ENCODE measurements around the gene C17orf107. TPM values are rescaled to one million over a fixed set of nuclear protein-coding genes. Genes with fewer than 3 reads are reported as not detected.
"Not testable (repeated sequence)": the region's sequence is repeated elsewhere in the genome, so short reads cannot be mapped to it uniquely, and the experiment has no call there.

C17orf107 gene
- total and polyA plus RNA-seq, 4 experiments from 2014 or later, result 0.50 to 5.0 (median 2.5) TPM

- Histone ChIP-seq H3K4me1 (ENCODE audit: insufficient read depth, low read length) (peaks cover 17% of the 10 kb centered on the region), H3K4me3 (ENCODE audit: low read length in 2 of 2) (no peak overlapping the region), H3K27ac (ENCODE audit: low read depth, low read length) (no peak overlapping the region), H3K27me3 (ENCODE audit: insufficient read depth, low read length) (no peaks in the 10 kb centered on the region), H3K9me3 (ENCODE audit: control insufficient read depth in 1 of 2, low read length in 2 of 2) (no peaks in the 10 kb centered on the region), H3K36me3 (ENCODE audit: insufficient read depth, low read length) (peaks cover 17% of the 10 kb centered on the region)
- intact Hi-C loops (cut with micrococcal nuclease), result no loop called here
- CTCF ChIA-PET (ENCODE audit: partially characterized antibody), result no interaction called here
- Mint-ChIP-seq H3K27me3 (no peaks in the 10 kb centered on the region), H3K4me1 (peaks cover 25 to 61% (median 37%) of the 10 kb centered on the region in 4 donors), H3K4me3 (no peak overlapping the region), H3K36me3 (peaks cover 23 to 26% of the 10 kb centered on the region in 2 donors), H3K27ac (peak overlapping the region in 2 of 7 donors; percentile 42 to 55), H3K9me3 (peaks cover 0 to 7% (median 3%) of the 10 kb centered on the region in 8 donors)
- POLR2A ChIA-PET (ENCODE audit: partially characterized antibody), result no interaction called here
- no peak for DNase-seq
Measured at GRCh38 chr17:4856271-4856936, 42.9 kb upstream of the C17orf107 start.

DNA sequence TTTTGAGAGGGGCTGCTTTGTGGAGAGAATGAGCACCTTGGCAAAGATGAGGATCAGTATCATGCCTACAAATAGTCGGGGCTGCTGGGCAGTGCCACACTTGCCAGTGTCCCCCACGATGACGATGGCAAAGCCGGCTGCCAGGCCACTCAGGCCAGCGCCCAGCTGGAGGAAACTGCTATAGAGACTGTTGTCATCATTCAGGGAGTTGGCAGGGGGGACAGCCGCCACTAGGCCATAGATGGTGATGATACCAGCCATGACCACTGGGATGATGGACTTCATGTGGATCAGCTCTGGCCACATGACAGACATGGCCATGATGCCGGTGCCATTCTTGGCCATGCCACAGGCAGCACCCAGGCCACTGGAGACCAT, 42.4 kb upstream of the C17orf107 start:
- H3K27me3 Mint-ChIP-seq, result no peaks in the 10 kb centered on the region
- H3K27ac Mint-ChIP-seq, result peak overlapping the region in 2 of 7 donors; percentile 42 to 55
- CTCF ChIA-PET (ENCODE audit: partially characterized antibody), result interaction anchor here (1.0 kb wide), 1 partner anchor 125 kb away, joined by 3 read pairs; no protein-coding TSS in a partner anchor
- Histone ChIP-seq H3K4me3 (ENCODE audit: low read length in 2 of 2) (no peak overlapping the region), H3K4me1 (ENCODE audit: insufficient read depth, low read length) (peaks cover 17% of the 10 kb centered on the region), H3K27ac (ENCODE audit: low read depth, low read length) (no peak overlapping the region), H3K27me3 (ENCODE audit: insufficient read depth, low read length) (no peaks in the 10 kb centered on the region), H3K36me3 (ENCODE audit: insufficient read depth, low read length) (peaks cover 17% of the 10 kb centered on the region), H3K9me3 (ENCODE audit: control insufficient read depth in 1 of 2, low read length in 2 of 2) (no peaks in the 10 kb centered on the region)
- POLR2A ChIA-PET (ENCODE audit: partially characterized antibody), result interaction anchor here (1.2 kb wide), 1 partner anchor 21 kb away, joined by 3 read pairs; no protein-coding TSS in a partner anchor
- peaks cover 22 to 26% of the 10 kb centered on the region in 2 donors for H3K36me3 Mint-ChIP-seq
- DNase-seq, result no peak
- H3K4me1 Mint-ChIP-seq, result peaks cover 25 to 57% (median 36%) of the 10 kb centered on the region in 4 donors
- intact Hi-C loops (cut with micrococcal nuclease), result no loop called here
- H3K4me3 Mint-ChIP-seq, result peak overlapping the region in 1 of 8 donors; percentile 21
- peaks cover 0 to 6% (median 3%) of the 10 kb centered on the region in 8 donors for H3K9me3 Mint-ChIP-seq

GRCh38 chr17:4857347-4857746, 42.0 kb upstream of the C17orf107 start:
- H3K4me3 Mint-ChIP-seq, result peak overlapping the region in 1 of 8 donors; percentile 21
- H3K27me3 ChIP-seq (ENCODE audit: insufficient read depth, low read length); H3K27ac ChIP-seq (ENCODE audit: low read depth, low read length); H3K9me3 Mint-ChIP-seq; H3K9me3 ChIP-seq (ENCODE audit: control insufficient read depth in 1 of 2, low read length in 2 of 2); H3K27me3 Mint-ChIP-seq; H3K4me3 ChIP-seq (ENCODE audit: low read length in 2 of 2); DNase-seq; intact Hi-C loops (cut with micrococcal nuclease): not testable (repeated sequence)
- H3K36me3 Mint-ChIP-seq, result peaks cover 17 to 26% of the 10 kb centered on the region in 2 donors
- peaks cover 22 to 53% (median 32%) of the 10 kb centered on the region in 4 donors for H3K4me1 Mint-ChIP-seq
- ChIA-PET CTCF (ENCODE audit: partially characterized antibody) (interaction anchor here (0.6 to 1.0 kb wide), 2 partner anchors 125 to 200 kb away, joined by 3 read pairs; no protein-coding TSS in a partner anchor), POLR2A (ENCODE audit: partially characterized antibody) (interaction anchor here (0.7 to 1.2 kb wide), 3 partner anchors 21 to 146 kb away, joined by 3 to 4 read pairs (median 3); no protein-coding TSS in a partner anchor)
- peak overlapping the region in 2 of 7 donors; percentile 18 to 69 for H3K27ac Mint-ChIP-seq
- peaks cover 17% of the 10 kb centered on the region for H3K36me3 ChIP-seq (ENCODE audit: insufficient read depth, low read length)
- peaks cover 14% of the 10 kb centered on the region for H3K4me1 ChIP-seq (ENCODE audit: insufficient read depth, low read length)

DNA sequence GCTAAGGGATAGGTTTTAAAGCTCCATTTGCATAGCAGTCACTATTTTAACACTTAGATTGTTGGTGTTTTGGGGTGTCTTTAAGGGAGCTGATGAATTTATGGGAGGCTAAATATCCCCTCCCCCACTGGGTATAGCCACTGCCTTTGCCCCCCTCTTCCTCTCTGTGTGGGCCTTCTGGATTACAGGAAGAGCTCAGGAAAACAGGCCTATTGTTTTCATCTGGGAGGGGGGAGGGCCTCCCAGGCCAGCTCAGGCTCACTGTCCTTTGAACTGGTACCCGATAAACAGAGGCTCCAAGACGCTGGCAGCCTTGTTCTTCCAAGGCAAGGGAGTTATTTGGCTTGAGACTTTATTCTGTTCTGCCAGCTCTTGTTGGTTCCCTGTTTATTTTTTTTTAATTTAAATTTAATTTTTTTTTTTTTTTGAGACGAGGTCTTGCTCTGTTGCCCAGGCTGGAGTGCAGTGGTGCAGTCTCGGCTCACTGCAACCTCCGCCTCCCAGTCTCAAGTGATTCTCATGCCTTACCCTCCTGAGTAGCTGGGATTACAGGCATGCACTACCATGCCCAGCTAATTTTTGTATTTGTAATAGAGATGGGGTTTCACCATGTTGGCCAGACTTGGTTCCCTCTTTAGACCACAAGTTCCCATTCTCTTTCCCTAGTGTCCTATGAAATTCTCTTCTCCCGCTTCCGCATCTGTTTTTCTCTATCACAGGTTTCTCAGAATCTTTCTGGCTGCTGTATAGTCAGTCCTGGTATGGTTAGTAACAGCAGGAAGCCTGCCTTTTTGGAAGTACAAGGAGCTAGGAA, 41.1 kb upstream of the C17orf107 start:
- Mint-ChIP-seq H3K27ac (peak overlapping the region in 2 of 7 donors; percentile 36 to 57), H3K36me3 (peaks cover 16 to 24% of the 10 kb centered on the region in 2 donors), H3K4me3 (peak overlapping the region in 1 of 8 donors; percentile 11), H3K4me1 (peaks cover 24 to 52% (median 31%) of the 10 kb centered on the region in 4 donors), H3K27me3 (no peaks in the 10 kb centered on the region), H3K9me3 (peaks cover 0 to 1% (median 0%) of the 10 kb centered on the region in 8 donors)
- H3K27ac ChIP-seq (ENCODE audit: low read depth, low read length), result no peak overlapping the region
- POLR2A ChIA-PET (ENCODE audit: partially characterized antibody), result interaction anchor here (0.7 to 1.3 kb wide), 4 partner anchors 22 to 147 kb away, joined by 3 to 4 read pairs (median 3); partner anchors contain the start of gene C17orf107
- no peaks in the 10 kb centered on the region for H3K9me3 ChIP-seq (ENCODE audit: control insufficient read depth in 1 of 2, low read length in 2 of 2)
- H3K36me3 ChIP-seq (ENCODE audit: insufficient read depth, low read length), result peaks cover 17% of the 10 kb centered on the region
- intact Hi-C loops (cut with micrococcal nuclease), result no loop called here
- DNase-seq, result no peak
- CTCF ChIA-PET (ENCODE audit: partially characterized antibody), result interaction anchor here (0.5 to 0.6 kb wide), 2 partner anchors 12 to 201 kb away, joined by 3 read pairs; no protein-coding TSS in a partner anchor
- H3K4me1 ChIP-seq (ENCODE audit: insufficient read depth, low read length), result peaks cover 12% of the 10 kb centered on the region
- no peak overlapping the region for H3K4me3 ChIP-seq (ENCODE audit: low read length in 2 of 2)
- H3K27me3 ChIP-seq (ENCODE audit: insufficient read depth, low read length), result no peaks in the 10 kb centered on the region

GRCh38 chr17:4858882-4859260, 40.5 kb upstream of the C17orf107 start:
- Mint-ChIP-seq H3K4me1 (peaks cover 25 to 46% (median 31%) of the 10 kb centered on the region in 4 donors), H3K9me3 (no peaks in the 10 kb centered on the region), H3K4me3 (no peak overlapping the region), H3K36me3 (peaks cover 16 to 24% of the 10 kb centered on the region in 2 donors), H3K27me3 (no peaks in the 10 kb centered on the region), H3K27ac (no peak overlapping the region)
- Histone ChIP-seq H3K4me1 (ENCODE audit: insufficient read depth, low read length) (peaks cover 9% of the 10 kb centered on the region), H3K9me3 (ENCODE audit: control insufficient read depth in 1 of 2, low read length in 2 of 2) (no peaks in the 10 kb centered on the region), H3K27me3 (ENCODE audit: insufficient read depth, low read length) (no peaks in the 10 kb centered on the region), H3K4me3 (ENCODE audit: low read length in 2 of 2) (no peak overlapping the region), H3K27ac (ENCODE audit: low read depth, low read length) (no peak overlapping the region), H3K36me3 (ENCODE audit: insufficient read depth, low read length) (peaks cover 17% of the 10 kb centered on the region)
- intact Hi-C loops (cut with micrococcal nuclease), result no loop called here
- ChIA-PET POLR2A (ENCODE audit: partially characterized antibody) (interaction anchor here (1.3 kb wide), 1 partner anchor 40 kb away, joined by 3 read pairs; the partner anchor contains the start of gene C17orf107), CTCF (ENCODE audit: partially characterized antibody) (no interaction called here)
- DNase-seq, result no peak

DNA sequence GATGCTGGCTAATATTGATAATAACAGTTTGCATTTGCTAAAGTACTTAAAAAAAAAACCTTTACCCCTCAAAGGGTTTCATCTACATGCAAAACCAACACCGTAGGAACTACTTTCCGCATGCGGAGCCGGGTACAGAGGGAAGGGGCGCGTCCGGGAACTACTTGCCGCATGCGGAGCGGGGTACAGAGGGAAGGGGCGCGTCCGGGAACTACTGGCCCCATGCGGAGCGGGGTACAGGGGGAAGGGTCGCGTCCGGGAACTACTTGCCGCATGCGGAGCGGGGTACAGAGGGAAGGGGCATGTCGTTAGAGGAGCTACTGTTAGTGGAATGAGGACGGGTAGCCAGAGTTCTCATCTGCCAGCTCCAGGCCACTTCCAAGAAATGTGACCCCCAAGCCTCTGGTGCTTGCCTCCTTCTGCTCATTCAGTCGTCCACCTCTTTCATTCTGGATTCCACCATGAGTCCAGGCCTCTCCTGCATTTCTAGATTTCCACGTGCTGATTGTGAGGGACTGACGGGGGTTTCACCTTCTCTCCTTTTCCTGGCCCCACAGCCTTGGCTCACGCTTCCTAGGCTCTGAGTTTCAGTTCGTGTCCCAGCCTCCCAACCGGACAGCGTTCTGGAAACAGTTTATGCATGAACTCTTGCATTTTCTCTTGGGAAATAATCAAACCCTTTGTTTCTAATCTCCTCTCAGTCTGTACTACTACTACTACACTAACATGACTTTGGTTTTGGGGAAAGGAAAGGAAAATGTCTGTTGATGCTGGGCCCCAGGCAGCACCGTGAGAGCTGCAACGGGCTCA, 39.3 kb upstream of the C17orf107 start:
- no peaks in the 10 kb centered on the region for H3K9me3 Mint-ChIP-seq
- CTCF ChIA-PET (ENCODE audit: partially characterized antibody), result no interaction called here
- intact Hi-C loops (cut with micrococcal nuclease), result no loop called here

More for the DNA sequence above, 39.3 kb upstream of the C17orf107 start:
- no peak overlapping the region for H3K27ac ChIP-seq (ENCODE audit: low read depth, low read length)
- H3K4me3 ChIP-seq (ENCODE audit: low read length in 2 of 2), result no peak overlapping the region
- no peak for DNase-seq
- H3K27me3 ChIP-seq (ENCODE audit: insufficient read depth, low read length), result no peaks in the 10 kb centered on the region
- peaks cover 11 to 20% of the 10 kb centered on the region in 2 donors for H3K36me3 Mint-ChIP-seq
- no peak overlapping the region for H3K4me3 Mint-ChIP-seq
- peaks cover 17% of the 10 kb centered on the region for H3K36me3 ChIP-seq (ENCODE audit: insufficient read depth, low read length)
- H3K4me1 Mint-ChIP-seq, result peaks cover 21 to 43% (median 25%) of the 10 kb centered on the region in 4 donors
- H3K27ac Mint-ChIP-seq, result peak overlapping the region in 1 of 7 donors; percentile 3
- no peaks in the 10 kb centered on the region for H3K9me3 ChIP-seq (ENCODE audit: control insufficient read depth in 1 of 2, low read length in 2 of 2)
- POLR2A ChIA-PET (ENCODE audit: partially characterized antibody), result no interaction called here
- peaks cover 9% of the 10 kb centered on the region for H3K4me1 ChIP-seq (ENCODE audit: insufficient read depth, low read length)
- no peaks in the 10 kb centered on the region for H3K27me3 Mint-ChIP-seq
